ENCODE results near the gene GBGT1. TPM values are rescaled to one million over a fixed set of nuclear protein-coding genes. Genes with fewer than 3 reads are reported as not detected.

The GBGT1 gene
- total and polyA plus RNA-seq, 9 of the 15 experiments (the other 6 are each of a cell fraction or from before 2014, with no cell fraction given) = 0.55 to 25.8 (median 13.7) TPM

DNA sequence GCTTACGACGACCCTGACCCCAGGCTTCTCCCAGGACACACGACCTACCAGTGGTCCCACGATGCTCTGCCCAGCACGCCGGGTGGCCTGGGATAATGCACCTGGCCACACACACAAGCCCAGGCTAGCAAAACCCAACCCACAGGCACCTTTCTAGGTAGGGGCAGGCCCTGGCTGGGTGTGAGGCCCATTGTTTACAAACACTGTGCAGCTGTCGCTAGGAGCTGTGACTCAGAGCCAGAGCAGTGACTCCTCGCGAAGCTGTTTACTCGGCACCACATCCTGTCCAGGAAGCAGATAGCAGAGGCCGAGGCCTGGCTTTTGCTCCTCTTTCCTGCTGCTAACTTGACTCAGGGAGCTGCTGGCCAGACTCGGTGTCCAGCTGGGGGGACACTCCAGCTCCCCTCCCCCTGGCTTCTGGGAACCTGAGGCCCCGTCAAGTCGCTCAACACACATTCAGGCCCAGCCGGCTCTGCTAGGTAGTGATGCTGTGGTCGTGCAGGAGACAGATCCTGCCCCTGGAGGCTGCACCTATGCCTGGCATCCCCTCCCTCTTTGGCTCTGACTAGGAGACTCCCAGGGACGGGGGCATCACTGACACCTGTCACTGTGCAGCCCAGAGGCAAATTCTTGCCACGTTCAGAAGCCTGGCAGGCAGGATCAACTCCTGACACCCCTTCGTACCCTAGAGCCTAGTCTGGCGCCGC, 29.9 kb downstream of the GBGT1 start (continued):
- TF ChIP-seq HDAC1 (IDR thresholded peaks at IDR 0.05) (peak in 1 of 2 experiments; percentile 73; a peak in 2 of 4 replicates), ESRRA (IDR thresholded peaks at IDR 0.05; ENCODE audit: borderline replicate concordance, low read depth) (peak; percentile 4; the same call in 1 of the 2 replicates), ZFX (CRISPR knock-in tag; IDR thresholded peaks at IDR 0.05) (peak; percentile 96), ZNF408 (CRISPR knock-in tag; IDR thresholded peaks at IDR 0.05; ENCODE audit: low read depth) (no peak), SMAD3 (CRISPR knock-in tag; conservative IDR thresholded peaks at IDR 0.05) (peak; percentile 27; the same call in 1 of the 2 replicates), SOX6 (IDR thresholded peaks at IDR 0.05) (peak; percentile 84), SP2 (IDR thresholded peaks at IDR 0.05; ENCODE audit: extremely low read depth, low read depth, low read length, poor library complexity, severe bottlenecking) (no peak), SMARCE1 (IDR thresholded peaks at IDR 0.05) (peak; percentile 95), FOXK1 (CRISPR knock-in tag; IDR thresholded peaks at IDR 0.05; ENCODE audit: borderline replicate concordance) (peak; percentile 94), TEAD4 (IDR thresholded peaks at IDR 0.05; ENCODE audit: low read length) (peak; percentile 67), TEAD4 (CRISPR knock-in tag; IDR thresholded peaks at IDR 0.05; ENCODE audit: borderline replicate concordance) (no peak), ZNF589 (CRISPR knock-in tag; IDR thresholded peaks at IDR 0.05; ENCODE audit: low read depth) (peak; percentile 84), BRF1 (IDR thresholded peaks at IDR 0.05; ENCODE audit: borderline replicate concordance, extremely low read depth, insufficient read length) (no peak), RCOR1 (IDR thresholded peaks at IDR 0.05; ENCODE audit: borderline replicate concordance in 1 of 2, low read depth in 2 of 2, low read length in 2 of 2) (peak in 1 of 2 experiments; percentile 95; a peak in 2 of 4 replicates), HMGN3 (IDR thresholded peaks at IDR 0.05; ENCODE audit: borderline replicate concordance, extremely low read depth, insufficient read length, low read depth, low read length) (peak; percentile 69), MXI1 (IDR thresholded peaks at IDR 0.05; ENCODE audit: low read depth, low read length) (peak; percentile 81), ZNF551 (CRISPR knock-in tag; IDR thresholded peaks at IDR 0.05) (no peak), RB1 (IDR thresholded peaks at IDR 0.05; ENCODE audit: low read depth) (no peak), SMAD1 (IDR thresholded peaks at IDR 0.05; ENCODE audit: low read depth, low read length, partially characterized antibody) (peak; percentile 86), NFE2L1 (tag; IDR thresholded peaks at IDR 0.05; ENCODE audit: borderline replicate concordance, low read depth) (no peak)
- TF ChIP-seq, protein P1, sequence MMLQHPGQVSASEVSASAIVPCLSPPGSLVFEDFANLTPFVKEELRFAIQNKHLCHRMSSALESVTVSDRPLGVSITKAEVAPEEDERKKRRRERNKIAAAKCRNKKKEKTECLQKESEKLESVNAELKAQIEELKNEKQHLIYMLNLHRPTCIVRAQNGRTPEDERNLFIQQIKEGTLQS (IDR thresholded peaks at IDR 0.05) = peak; percentile 91
- TF ChIP-seq, protein P1 (CRISPR knock-in tag; conservative IDR thresholded peaks at IDR 0.05) = peak; percentile 80; the same call in 1 of the 2 replicates
- TF ChIP-seq, protein P2, sequence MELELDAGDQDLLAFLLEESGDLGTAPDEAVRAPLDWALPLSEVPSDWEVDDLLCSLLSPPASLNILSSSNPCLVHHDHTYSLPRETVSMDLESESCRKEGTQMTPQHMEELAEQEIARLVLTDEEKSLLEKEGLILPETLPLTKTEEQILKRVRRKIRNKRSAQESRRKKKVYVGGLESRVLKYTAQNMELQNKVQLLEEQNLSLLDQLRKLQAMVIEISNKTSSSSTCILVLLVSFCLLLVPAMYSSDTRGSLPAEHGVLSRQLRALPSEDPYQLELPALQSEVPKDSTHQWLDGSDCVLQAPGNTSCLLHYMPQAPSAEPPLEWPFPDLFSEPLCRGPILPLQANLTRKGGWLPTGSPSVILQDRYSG (tag; conservative IDR thresholded peaks at IDR 0.05; ENCODE audit: low read depth) = 0 out of 2 replicates have a peak, but pooled peaks have one; percentile 51

All from K562 (cell line).